Measurements from ENCODE around the gene TBX15.

TBX15 gene

GRCh38 chr1:118905196-118905595, 82.9 kb downstream of the TBX15 start:
- POLR2A ChIA-PET = no interaction called here
- H3K36me3 ChIP-seq (ENCODE audit: control insufficient read depth in 4 of 4, insufficient read depth in 4 of 4, low read length in 3 of 4) = no peaks in the 10 kb centered on the region
- 91% methylated on average over 5 of the region's 6 CpGs for WGBS (ENCODE audit: insufficient coverage)
- DNase-seq = no peak
- peaks cover 0 to 2% (median 0%) of the 10 kb centered on the region in 5 experiments for H3K27me3 ChIP-seq (replicated peaks in 2 of 5; ENCODE audit: control insufficient read depth in 4 of 5, insufficient read depth in 5 of 5, low read length in 4 of 5)
- CTCF ChIA-PET = no interaction called here
- H3K4me1 ChIP-seq (ENCODE audit: control extremely low read depth in 1 of 4, control insufficient read depth in 4 of 4, insufficient read depth in 4 of 4, low read length in 3 of 4) = no peaks in the 10 kb centered on the region
- no peak overlapping the region for H3K27ac ChIP-seq (ENCODE audit: insufficient read depth in 1 of 2, low read depth in 1 of 2, low read length in 2 of 2, poor library complexity in 1 of 2, severe bottlenecking in 2 of 2)
- H3K9me3 ChIP-seq (ENCODE audit: control extremely low read depth in 1 of 5, control insufficient read depth in 4 of 5, insufficient read depth in 2 of 5, low read depth in 1 of 5, low read length in 4 of 5) = peaks cover 0 to 2% (median 0%) of the 10 kb centered on the region in 5 experiments
- H3K4me3 ChIP-seq (ENCODE audit: control insufficient read depth in 1 of 7, extremely low read depth in 1 of 7, insufficient read depth in 4 of 7, low read depth in 2 of 7, low read length in 6 of 7) = no peak overlapping the region

- 98% methylated on average over 4 of the region's 6 CpGs for WGBS (ENCODE audit: insufficient coverage)
- no peak for DNase-seq
- POLR2A ChIA-PET = no interaction called here
- Histone ChIP-seq H3K4me1 (ENCODE audit: control extremely low read depth in 1 of 4, control insufficient read depth in 4 of 4, insufficient read depth in 4 of 4, low read length in 3 of 4) (no peaks in the 10 kb centered on the region), H3K36me3 (ENCODE audit: control insufficient read depth in 4 of 4, insufficient read depth in 4 of 4, low read length in 3 of 4) (no peaks in the 10 kb centered on the region), H3K9me3 (ENCODE audit: control extremely low read depth in 1 of 5, control insufficient read depth in 4 of 5, insufficient read depth in 2 of 5, low read depth in 1 of 5, low read length in 4 of 5) (peaks cover 0 to 2% (median 0%) of the 10 kb centered on the region in 5 experiments), H3K27me3 (replicated peaks in 2 of 5; ENCODE audit: control insufficient read depth in 4 of 5, insufficient read depth in 5 of 5, low read length in 4 of 5) (peaks cover 0 to 2% (median 0%) of the 10 kb centered on the region in 5 experiments), H3K27ac (ENCODE audit: insufficient read depth in 1 of 2, low read depth in 1 of 2, low read length in 2 of 2, poor library complexity in 1 of 2, severe bottlenecking in 2 of 2) (no peak overlapping the region), H3K4me3 (ENCODE audit: control insufficient read depth in 1 of 7, extremely low read depth in 1 of 7, insufficient read depth in 4 of 7, low read depth in 2 of 7, low read length in 6 of 7) (no peak overlapping the region)
- CTCF ChIA-PET = no interaction called here
Measured at GRCh38 chr1:118902711-118903191, 85.4 kb downstream of the TBX15 start.

GRCh38 chr1:118902299-118902698, 85.8 kb downstream of the TBX15 start:
- ChIA-PET CTCF (no interaction called here), POLR2A (no interaction called here)
- no CpG with 5 or more reads among the region's 2 CpGs for WGBS (ENCODE audit: insufficient coverage)
- Histone ChIP-seq H3K36me3 (ENCODE audit: control insufficient read depth in 4 of 4, insufficient read depth in 4 of 4, low read length in 3 of 4) (no peaks in the 10 kb centered on the region), H3K4me1 (ENCODE audit: control extremely low read depth in 1 of 4, control insufficient read depth in 4 of 4, insufficient read depth in 4 of 4, low read length in 3 of 4) (no peaks in the 10 kb centered on the region), H3K27me3 (replicated peaks in 2 of 5; ENCODE audit: control insufficient read depth in 4 of 5, insufficient read depth in 5 of 5, low read length in 4 of 5) (peaks cover 0 to 2% (median 0%) of the 10 kb centered on the region in 5 experiments), H3K27ac (ENCODE audit: insufficient read depth in 1 of 2, low read depth in 1 of 2, low read length in 2 of 2, poor library complexity in 1 of 2, severe bottlenecking in 2 of 2) (no peak overlapping the region), H3K4me3 (ENCODE audit: control insufficient read depth in 1 of 7, extremely low read depth in 1 of 7, insufficient read depth in 4 of 7, low read depth in 2 of 7, low read length in 6 of 7) (no peak overlapping the region), H3K9me3 (ENCODE audit: control extremely low read depth in 1 of 5, control insufficient read depth in 4 of 5, insufficient read depth in 2 of 5, low read depth in 1 of 5, low read length in 4 of 5) (peaks cover 0 to 2% (median 0%) of the 10 kb centered on the region in 5 experiments)
- no peak for DNase-seq

- no peaks in the 10 kb centered on the region for H3K4me1 ChIP-seq (ENCODE audit: control extremely low read depth in 1 of 4, control insufficient read depth in 4 of 4, insufficient read depth in 4 of 4, low read length in 3 of 4)
- H3K4me3 ChIP-seq (ENCODE audit: control insufficient read depth in 1 of 7, extremely low read depth in 1 of 7, insufficient read depth in 4 of 7, low read depth in 2 of 7, low read length in 6 of 7) = no peak overlapping the region
- no peak for DNase-seq
- H3K27me3 ChIP-seq (replicated peaks in 2 of 5; ENCODE audit: control insufficient read depth in 4 of 5, insufficient read depth in 5 of 5, low read length in 4 of 5) = no peaks in the 10 kb centered on the region
- H3K27ac ChIP-seq (ENCODE audit: insufficient read depth in 1 of 2, low read depth in 1 of 2, low read length in 2 of 2, poor library complexity in 1 of 2, severe bottlenecking in 2 of 2) = no peak overlapping the region
- ChIA-PET CTCF (interaction anchor here (1.1 kb wide), 1 partner anchor 12 kb away, joined by 3 read pairs; no protein-coding TSS in a partner anchor), POLR2A (no interaction called here)
- H3K36me3 ChIP-seq (ENCODE audit: control insufficient read depth in 4 of 4, insufficient read depth in 4 of 4, low read length in 3 of 4) = no peaks in the 10 kb centered on the region
- H3K9me3 ChIP-seq (ENCODE audit: control extremely low read depth in 1 of 5, control insufficient read depth in 4 of 5, insufficient read depth in 2 of 5, low read depth in 1 of 5, low read length in 4 of 5) = peaks cover 0 to 2% (median 0%) of the 10 kb centered on the region in 5 experiments
Measured at GRCh38 chr1:118900643-118901440, 87.3 kb downstream of the TBX15 start.

GRCh38 chr1:118899340-118899739, 88.8 kb downstream of the TBX15 start:
- ChIA-PET POLR2A (no interaction called here), CTCF (interaction anchor here (1.1 kb wide), 1 partner anchor 11 kb away, joined by 3 read pairs; no protein-coding TSS in a partner anchor)
- Histone ChIP-seq H3K4me1 (ENCODE audit: control extremely low read depth in 1 of 4, control insufficient read depth in 4 of 4, insufficient read depth in 4 of 4, low read length in 3 of 4) (no peaks in the 10 kb centered on the region), H3K4me3 (ENCODE audit: control insufficient read depth in 1 of 7, extremely low read depth in 1 of 7, insufficient read depth in 4 of 7, low read depth in 2 of 7, low read length in 6 of 7) (no peak overlapping the region), H3K27me3 (replicated peaks in 2 of 5; ENCODE audit: control insufficient read depth in 4 of 5, insufficient read depth in 5 of 5, low read length in 4 of 5) (no peaks in the 10 kb centered on the region), H3K36me3 (ENCODE audit: control insufficient read depth in 4 of 4, insufficient read depth in 4 of 4, low read length in 3 of 4) (no peaks in the 10 kb centered on the region), H3K27ac (ENCODE audit: insufficient read depth in 1 of 2, low read depth in 1 of 2, low read length in 2 of 2, poor library complexity in 1 of 2, severe bottlenecking in 2 of 2) (no peak overlapping the region), H3K9me3 (ENCODE audit: control extremely low read depth in 1 of 5, control insufficient read depth in 4 of 5, insufficient read depth in 2 of 5, low read depth in 1 of 5, low read length in 4 of 5) (peaks cover 0 to under 1% (median 0%) of the 10 kb centered on the region in 5 experiments)
- no peak for DNase-seq
- 100% methylated on average over 2 of the region's 3 CpGs for WGBS (ENCODE audit: insufficient coverage)

- POLR2A ChIA-PET = no interaction called here
- Histone ChIP-seq H3K4me3 (ENCODE audit: control insufficient read depth in 1 of 7, extremely low read depth in 1 of 7, insufficient read depth in 4 of 7, low read depth in 2 of 7, low read length in 6 of 7) (no peak overlapping the region), H3K9me3 (ENCODE audit: control extremely low read depth in 1 of 5, control insufficient read depth in 4 of 5, insufficient read depth in 2 of 5, low read depth in 1 of 5, low read length in 4 of 5) (peaks cover 0 to 2% (median 0%) of the 10 kb centered on the region in 5 experiments), H3K4me1 (ENCODE audit: control extremely low read depth in 1 of 4, control insufficient read depth in 4 of 4, insufficient read depth in 4 of 4, low read length in 3 of 4) (no peaks in the 10 kb centered on the region), H3K36me3 (ENCODE audit: control insufficient read depth in 4 of 4, insufficient read depth in 4 of 4, low read length in 3 of 4) (no peaks in the 10 kb centered on the region), H3K27me3 (replicated peaks in 2 of 5; ENCODE audit: control insufficient read depth in 4 of 5, insufficient read depth in 5 of 5, low read length in 4 of 5) (no peaks in the 10 kb centered on the region), H3K27ac (ENCODE audit: insufficient read depth in 1 of 2, low read depth in 1 of 2, low read length in 2 of 2, poor library complexity in 1 of 2, severe bottlenecking in 2 of 2) (no peak overlapping the region)
- no peak for DNase-seq
- CTCF ChIA-PET = no interaction called here
- 97% methylated on average over 3 of the region's 3 CpGs for WGBS (ENCODE audit: insufficient coverage)
Measured at GRCh38 chr1:118898712-118899111, 89.4 kb downstream of the TBX15 start.

- peaks cover 0 to 2% (median 0%) of the 10 kb centered on the region in 5 experiments for H3K9me3 ChIP-seq (ENCODE audit: control extremely low read depth in 1 of 5, control insufficient read depth in 4 of 5, insufficient read depth in 2 of 5, low read depth in 1 of 5, low read length in 4 of 5)
- ChIA-PET CTCF (no interaction called here), POLR2A (no interaction called here)
- no peak for DNase-seq
- no peaks in the 10 kb centered on the region for H3K36me3 ChIP-seq (ENCODE audit: control insufficient read depth in 4 of 4, insufficient read depth in 4 of 4, low read length in 3 of 4)
- H3K4me1 ChIP-seq (ENCODE audit: control extremely low read depth in 1 of 4, control insufficient read depth in 4 of 4, insufficient read depth in 4 of 4, low read length in 3 of 4) = no peaks in the 10 kb centered on the region
- no peak overlapping the region for H3K27ac ChIP-seq (ENCODE audit: insufficient read depth in 1 of 2, low read depth in 1 of 2, low read length in 2 of 2, poor library complexity in 1 of 2, severe bottlenecking in 2 of 2)
- no peaks in the 10 kb centered on the region for H3K27me3 ChIP-seq (replicated peaks in 2 of 5; ENCODE audit: control insufficient read depth in 4 of 5, insufficient read depth in 5 of 5, low read length in 4 of 5)
- H3K4me3 ChIP-seq (ENCODE audit: control insufficient read depth in 1 of 7, extremely low read depth in 1 of 7, insufficient read depth in 4 of 7, low read depth in 2 of 7, low read length in 6 of 7) = no peak overlapping the region
Measured at GRCh38 chr1:118896416-118896815, 91.7 kb downstream of the TBX15 start.

All from common myeloid progenitor, CD34-positive (primary cell).